ENCODE data around the gene BMP6. TPM values are rescaled to one million over a fixed set of nuclear protein-coding genes. Genes with fewer than 3 reads are reported as not detected.

Gene BMP6
- total RNA-seq, 1 experiment from 2014 or later, result 0.28 TPM

- H3K4me3 Mint-ChIP-seq, result no peak overlapping the region
- H3K36me3 Mint-ChIP-seq (ENCODE audit: insufficient read depth in 1 of 3, low read depth in 3 of 3), result no peaks in the 10 kb centered on the region; a peak in 1 of 7 replicates
- H4K20me1 ChIP-seq (ENCODE audit: control insufficient read depth, insufficient read depth, insufficient read length), result no peaks in the 10 kb centered on the region
- no peak overlapping the region for H3T11ph ChIP-seq (ENCODE audit: low read length)
- H3K79me2 ChIP-seq (ENCODE audit: insufficient read depth, low read length), result no peaks in the 10 kb centered on the region
- no peak overlapping the region for H2AK5ac ChIP-seq (ENCODE audit: insufficient read length, low read length)
- no peak overlapping the region for H4K5ac ChIP-seq (ENCODE audit: insufficient read length, low read depth, low read length)
- H3K9me3 Mint-ChIP-seq, result no peaks in the 10 kb centered on the region
- H4K91ac ChIP-seq (ENCODE audit: insufficient read length, low read depth, low read length), result no peak overlapping the region
- H3K79me1 ChIP-seq (ENCODE audit: insufficient read depth, low read depth, low read length, poor library complexity, severe bottlenecking), result no peaks in the 10 kb centered on the region
- H2BK12ac ChIP-seq (ENCODE audit: insufficient read length, low read depth, low read length), result peak overlapping the region; percentile 17
- no peak overlapping the region for H4K8ac ChIP-seq (replicated peaks; ENCODE audit: insufficient read length, low read depth, low read length)
- no peak overlapping the region for H2BK20ac ChIP-seq (ENCODE audit: low read depth, low read length, poor library complexity, severe bottlenecking)
- H2BK5ac ChIP-seq (ENCODE audit: insufficient read length, low read length), result no peak overlapping the region
- no peak overlapping the region for H3K4ac ChIP-seq (ENCODE audit: low read depth, low read length)
- H3K9me3 ChIP-seq (ENCODE audit: control insufficient read depth, low read depth, low read length), result no peaks in the 10 kb centered on the region
- no peak overlapping the region for H2AFZ ChIP-seq (ENCODE audit: low read length)
- H3K27me3 Mint-ChIP-seq (ENCODE audit: low read depth), result peaks cover 14% of the 10 kb centered on the region
- no peak overlapping the region for H2BK15ac ChIP-seq (ENCODE audit: low read depth, low read length)
- no peak for DNase-seq
- H3K27ac ChIP-seq (ENCODE audit: insufficient read length, low read depth, low read length), result no peak overlapping the region
- peak overlapping the region; percentile 86 for H3K18ac ChIP-seq (ENCODE audit: insufficient read length, low read depth, low read length)
- H3K23me2 ChIP-seq (ENCODE audit: insufficient read length, low read depth, low read length, poor library complexity, severe bottlenecking), result no peaks in the 10 kb centered on the region
- H3K23ac ChIP-seq (ENCODE audit: insufficient read length, low read depth, low read length), result no peak overlapping the region
- H3K9ac ChIP-seq (ENCODE audit: extremely low read depth, insufficient read length, low read length), result no peak overlapping the region
- H3K4me1 ChIP-seq (ENCODE audit: insufficient read depth, low read length), result peaks cover 17% of the 10 kb centered on the region; the same call in 1 of the 2 replicates
- H3K56ac ChIP-seq (ENCODE audit: insufficient read length, low read depth, low read length), result no peak overlapping the region
- TF ChIP-seq CTCF (conservative IDR thresholded peaks at IDR 0.05), result no peak
- H3K4me1 Mint-ChIP-seq, result peaks cover 39 to 40% of the 10 kb centered on the region in 2 experiments
- H2BK120ac ChIP-seq (ENCODE audit: low read depth, low read length, poor library complexity, severe bottlenecking), result no peak overlapping the region
- H3K14ac ChIP-seq (ENCODE audit: insufficient read depth, low read length), result peak overlapping the region; percentile 78; the same call in 1 of the 2 replicates
- H3K27ac Mint-ChIP-seq, result no peak overlapping the region; a peak in 1 of 7 replicates
- no CpG with 5 or more reads among the region's 12 CpGs for WGBS (ENCODE audit: extremely low coverage, insufficient read length, low lambda C conversion rate)
- no peaks in the 10 kb centered on the region for H3K27me3 ChIP-seq (ENCODE audit: insufficient read depth, low read length)
- no peak overlapping the region for H3K4me2 ChIP-seq (ENCODE audit: insufficient read depth, insufficient read length, low read length)
These were observed 45.4 kb upstream of the BMP6 start for GRCh38 chr6:7680393-7681075.
